Urothelium cell line (cell line): ENCODE measurements around the gene PTTG1IP.
"Not testable (repeated sequence)": the region's sequence is repeated elsewhere in the genome, so short reads cannot be mapped to it uniquely, and the experiment has no call there.

ENCODE experiments used
- DNase-seq: peaks from one replicate; pipeline ENCODE4 v3.0.0; 2011; ENCODE audit warnings: low spot score, mixed read lengths
- FAIRE-seq: peaks from 2 replicates; lab custom pipeline; 2011; peaks lifted over from hg19 to GRCh38; lab: Jason Lieb, UNC

The PTTG1IP gene

GRCh38 chr21:44886113-44887075 is 12.9 kb upstream of the PTTG1IP start:
- FAIRE-seq (no peak), DNase-seq (no peak)

- no peak for FAIRE-seq
These were observed 12.1 kb upstream of the PTTG1IP start for GRCh38 chr21:44885615-44886014.

GRCh38 chr21:44884097-44884496 is 10.6 kb upstream of the PTTG1IP start:
- FAIRE-seq = no peak
- DNase-seq = no peak

More at GRCh38 chr21:44885615-44886014, 12.1 kb upstream of the PTTG1IP start:
- no peak for DNase-seq

GRCh38 chr21:44883250-44883649 is 9.8 kb upstream of the PTTG1IP start:
- FAIRE-seq (no peak), DNase-seq (no peak)

GRCh38 chr21:44881198-44881872 is 7.8 kb upstream of the PTTG1IP start:
- DNase-seq (peak; percentile 41), FAIRE-seq (no peak)

GRCh38 chr21:44880405-44881197 is 7.1 kb upstream of the PTTG1IP start:
- no peak for DNase-seq
- FAIRE-seq = no peak

- not testable (repeated sequence) for DNase-seq, FAIRE-seq
These were observed 5.7 kb upstream of the PTTG1IP start for GRCh38 chr21:44879238-44879637.

- no peak for FAIRE-seq
- DNase-seq = no peak
These were observed 4.8 kb upstream of the PTTG1IP start for GRCh38 chr21:44878053-44878982.

- FAIRE-seq = no peak
- DNase-seq = no peak
These were observed 3.5 kb upstream of the PTTG1IP start for GRCh38 chr21:44876849-44877575.

GRCh38 chr21:44875316-44875700 is 1.8 kb upstream of the PTTG1IP start:
- peak; percentile 25 for DNase-seq
- FAIRE-seq = no peak

GRCh38 chr21:44874497-44875315 is 1.2 kb upstream of the PTTG1IP start:
- FAIRE-seq = no peak
- DNase-seq = peak; percentile 17

GRCh38 chr21:44874240-44874496 is 678 bp upstream of the PTTG1IP start:
- FAIRE-seq (no peak), DNase-seq (no peak)

- DNase-seq = no peak
- FAIRE-seq = no peak
These were observed 688 bp downstream of the PTTG1IP start for GRCh38 chr21:44872649-44873355.

- no peak for DNase-seq
These were observed 1.2 kb downstream of the PTTG1IP start for GRCh38 chr21:44872323-44872648.

GRCh38 chr21:44871576-44872269 is 1.8 kb downstream of the PTTG1IP start:
- DNase-seq (no peak), FAIRE-seq (no peak)

More at GRCh38 chr21:44872323-44872648, 1.2 kb downstream of the PTTG1IP start:
- no peak for FAIRE-seq

GRCh38 chr21:44870748-44871495 is 2.6 kb downstream of the PTTG1IP start:
- DNase-seq = no peak
- no peak for FAIRE-seq
